HCT116 (cell line): ENCODE data around the gene SEMG1.

ENCODE experiments used
- CTCF ChIP-seq, 3 experiments: fragments of 200-600 bp in 1 of 3; sonication (generic) in 1 of 3; IDR thresholded peaks in 2 of 3; conservative IDR thresholded peaks in 1 of 3; 2 replicates each; pipeline ENCODE4 v1.5.1; 2012 to 2017; ENCODE audit warnings: low read depth in 2 of 3, low read length in 2 of 3, antibody characterized with exemption in 1 of 3, borderline replicate concordance in 1 of 3, control low read depth in 1 of 3, mild to moderate bottlenecking in 1 of 3, mixed read lengths in 1 of 3, mixed run types in 1 of 3, moderate library complexity in 1 of 3; ENCODE audit not compliant: insufficient read depth in 1 of 3
- ELF1 ChIP-seq: IDR thresholded peaks from 2 replicates; pipeline ENCODE4 v1.6.1; 2012; ENCODE audit warnings: low read depth, borderline replicate concordance
- EZH2 ChIP-seq: fragments of 200-600 bp; sonication (generic); IDR thresholded peaks from 2 replicates; pipeline ENCODE4 v1.6.1; 2017; ENCODE audit warnings: antibody characterized with exemption, mixed run types
- POLR2A ChIP-seq: IDR thresholded peaks from 2 replicates; pipeline ENCODE4 v1.7.0; 2011; ENCODE audit warnings: borderline replicate concordance; ENCODE audit not compliant: insufficient read depth, insufficient read length; ENCODE audit errors: extremely low read depth
- RAD21 ChIP-seq: IDR thresholded peaks from 2 replicates; pipeline ENCODE4 v1.6.1; 2012; ENCODE audit warnings: low read depth, mild to moderate bottlenecking

GRCh38 chr20:45163083-45163803 lies 43.6 kb upstream of the SEMG1 start:
- no peak for TF ChIP-seq CTCF (IDR thresholded peaks at IDR 0.05 in 2 of 3, conservative IDR thresholded peaks at IDR 0.05 in 1 of 3; ENCODE audit: borderline replicate concordance in 1 of 3, insufficient read depth in 1 of 3, low read depth in 2 of 3, low read length in 2 of 3)
- TF ChIP-seq POLR2A: no peak
- TF ChIP-seq EZH2: no peak
- no peak for TF ChIP-seq RAD21
- no peak for TF ChIP-seq ELF1
